Thymus (tissue), 11 donors: ENCODE measurements around the gene LIMS2. TPM values are rescaled to one million over a fixed set of nuclear protein-coding genes. Genes with fewer than 3 reads are reported as not detected.

Experiments
- DNase-seq, 9 donors: peaks; one replicate each; pipeline ENCODE4 v3.0.0-alpha.2; 2013; ENCODE audit warnings: low spot score in 9 of 9, low read depth in 6 of 9, missing footprints in 1 of 9
- H3K27ac ChIP-seq, 2 donors: one replicate each; pipeline ENCODE4 v1.5.1; 2013; ENCODE audit warnings: control low read depth in 1 of 2, low read depth in 1 of 2, low read length in 1 of 2, mild to moderate bottlenecking in 1 of 2, moderate library complexity in 1 of 2
- H3K27me3 ChIP-seq, 2 donors: one replicate each; pipeline ENCODE4 v1.5.1; 2013; ENCODE audit warnings: low read length in 1 of 2; ENCODE audit not compliant: control insufficient read depth in 2 of 2, insufficient read depth in 1 of 2
- H3K36me3 ChIP-seq, 2 donors: one replicate each; pipeline ENCODE4 v1.5.1; 2013; ENCODE audit warnings: low read length in 1 of 2, mild to moderate bottlenecking in 1 of 2, moderate library complexity in 1 of 2; ENCODE audit not compliant: control insufficient read depth in 2 of 2, insufficient read depth in 2 of 2
- H3K4me1 ChIP-seq, 2 donors: one replicate each; pipeline ENCODE4 v1.5.1; 2013; ENCODE audit warnings: low read length in 2 of 2; ENCODE audit not compliant: control insufficient read depth in 2 of 2, insufficient read depth in 2 of 2
- H3K4me3 ChIP-seq, 2 donors: one replicate each; pipeline ENCODE4 v1.5.1; 2013; ENCODE audit warnings: low read length in 2 of 2, control low read depth in 1 of 2, mild to moderate bottlenecking in 1 of 2
- H3K9me3 ChIP-seq, 2 donors: one replicate each; pipeline ENCODE4 v1.5.1; 2013; ENCODE audit warnings: low read length in 1 of 2, mild to moderate bottlenecking in 1 of 2; ENCODE audit not compliant: control insufficient read depth in 2 of 2, insufficient read depth in 1 of 2
- WGBS: extraction: QIAGEN DNeasy Blood & Tissue Kit; methylation state at CpG from one replicate; pipeline ENCODE4 v1.1.7; 2013; 5-methylcytosine and 5-hydroxymethylcytosine counted together
- polyA plus RNA-seq: library from polyadenylated mRNA; stranded (reverse); fragments of 200-250 nt; gene quantifications from one replicate; pipeline ENCODE4 v1.2.3, GENCODE V29; 2013
- total RNA-seq: library from RNA; stranded (reverse); fragments of 120-200 nt; gene quantifications from one replicate; pipeline ENCODE4 v1.2.4, GENCODE V29; 2013
- donor health status: healthy.

LIMS2 gene
- total and polyA plus RNA-seq, 2 donors, result 8.7 to 45.1 TPM

- H3K27me3 ChIP-seq, result no peaks in the 10 kb centered on the region
- H3K36me3 ChIP-seq, result no peaks in the 10 kb centered on the region
- H3K4me3 ChIP-seq, result no peak overlapping the region
- peaks cover 0 to 10% of the 10 kb centered on the region in 2 donors for H3K9me3 ChIP-seq
- no peak overlapping the region for H3K27ac ChIP-seq
- DNase-seq, result no peak
- WGBS, result 82% methylated on average over 17 of the region's 17 CpGs
- peaks cover 0 to 2% of the 10 kb centered on the region in 2 donors for H3K4me1 ChIP-seq
Observed at GRCh38 chr2:127597046-127597983, 78.0 kb downstream of the LIMS2 start.

- H3K27me3 ChIP-seq, result no peaks in the 10 kb centered on the region
- H3K4me3 ChIP-seq, result no peak overlapping the region
- H3K27ac ChIP-seq, result no peak overlapping the region
- H3K4me1 ChIP-seq, result peaks cover 2 to 4% of the 10 kb centered on the region in 2 donors
- peaks cover 0 to 10% of the 10 kb centered on the region in 2 donors for H3K9me3 ChIP-seq
- no peaks in the 10 kb centered on the region for H3K36me3 ChIP-seq
- WGBS, result 97% methylated on average over 14 of the region's 14 CpGs
- no peak for DNase-seq
Observed at GRCh38 chr2:127596311-127597045, 78.9 kb downstream of the LIMS2 start.

- H3K36me3 ChIP-seq, result no peaks in the 10 kb centered on the region
- H3K4me3 ChIP-seq, result no peak overlapping the region
- WGBS, result 96% methylated on average over 10 of the region's 10 CpGs
- no peak for DNase-seq
- H3K9me3 ChIP-seq, result peaks cover 0 to 10% of the 10 kb centered on the region in 2 donors
- H3K27ac ChIP-seq, result no peak overlapping the region
- H3K4me1 ChIP-seq, result peaks cover 2 to 8% of the 10 kb centered on the region in 2 donors
- no peaks in the 10 kb centered on the region for H3K27me3 ChIP-seq
Observed at GRCh38 chr2:127594116-127594591, 81.2 kb downstream of the LIMS2 start.

GRCh38 chr2:127593228-127594115 lies 81.9 kb downstream of the LIMS2 start:
- no peak for DNase-seq
- Histone ChIP-seq H3K4me1 (peaks cover 2 to 8% of the 10 kb centered on the region in 2 donors), H3K4me3 (no peak overlapping the region), H3K9me3 (peaks cover 0 to 10% of the 10 kb centered on the region in 2 donors), H3K27ac (no peak overlapping the region), H3K27me3 (no peaks in the 10 kb centered on the region), H3K36me3 (no peaks in the 10 kb centered on the region)
- WGBS, result 93% methylated on average over 27 of the region's 27 CpGs

- no peak for DNase-seq
- no peak overlapping the region for H3K4me3 ChIP-seq
- WGBS, result 97% methylated on average over 37 of the region's 37 CpGs
- no peaks in the 10 kb centered on the region for H3K27me3 ChIP-seq
- no peak overlapping the region for H3K27ac ChIP-seq
- no peaks in the 10 kb centered on the region for H3K36me3 ChIP-seq
- peaks cover under 1 to 8% of the 10 kb centered on the region in 2 donors for H3K4me1 ChIP-seq
- H3K9me3 ChIP-seq, result peaks cover 0 to 10% of the 10 kb centered on the region in 2 donors
Observed at GRCh38 chr2:127592761-127593227, 82.5 kb downstream of the LIMS2 start.

- DNase-seq, result peak; percentile 62 to 91 (median 78)
- Histone ChIP-seq H3K9me3 (peaks cover 0 to 3% of the 10 kb centered on the region in 2 donors), H3K27ac (no peak overlapping the region), H3K27me3 (no peaks in the 10 kb centered on the region), H3K4me1 (peaks cover 0 to 8% of the 10 kb centered on the region in 2 donors), H3K36me3 (no peaks in the 10 kb centered on the region), H3K4me3 (no peak overlapping the region)
- WGBS, result 50% methylated on average over 10 of the region's 10 CpGs
Observed at GRCh38 chr2:127591221-127591923, 84.0 kb downstream of the LIMS2 start.

- DNase-seq, result no peak
- H3K27me3 ChIP-seq, result no peaks in the 10 kb centered on the region
- 96% methylated on average over 8 of the region's 8 CpGs for WGBS
- H3K4me1 ChIP-seq, result peaks cover 0 to 8% of the 10 kb centered on the region in 2 donors
- H3K9me3 ChIP-seq, result no peaks in the 10 kb centered on the region
- H3K27ac ChIP-seq, result no peak overlapping the region
- H3K36me3 ChIP-seq, result no peaks in the 10 kb centered on the region
- H3K4me3 ChIP-seq, result no peak overlapping the region
Observed at GRCh38 chr2:127590386-127591190, 84.7 kb downstream of the LIMS2 start.
